ENCODE measurements around the gene PRR14.
A peak's percentile ranks its signal among the peaks of the same experiment; 100 is the strongest.

The PRR14 gene

GRCh38 chr16:30659507-30660423 is 9.0 kb downstream of the PRR14 start:
- DNase-seq (ENCODE audit: low spot score): peak; percentile 53

GRCh38 chr16:30660424-30661261 is 9.9 kb downstream of the PRR14 start:
- no peak for DNase-seq (ENCODE audit: low spot score)

DNA sequence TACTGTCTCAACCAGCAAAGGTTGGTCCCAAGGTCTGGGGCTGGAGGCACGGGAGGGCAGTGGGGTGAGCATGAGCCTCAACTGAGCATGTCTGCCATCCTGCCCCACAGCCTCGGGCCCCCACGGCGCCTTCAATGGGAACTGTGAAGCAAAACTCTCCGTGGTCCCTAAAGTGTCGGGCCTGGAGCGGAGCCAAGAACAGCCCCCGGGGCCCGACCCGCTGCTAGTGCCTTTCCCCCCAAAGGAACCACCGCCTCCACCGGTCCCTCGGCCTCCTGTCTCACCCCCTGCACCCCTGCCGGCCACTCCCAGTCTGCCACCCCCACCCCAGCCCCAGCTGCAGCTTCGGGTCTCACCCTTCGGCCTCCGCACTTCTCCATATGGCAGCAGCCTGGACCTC is 11.7 kb downstream of the PRR14 start:
- no peak for DNase-seq (ENCODE audit: low spot score)

DNA sequence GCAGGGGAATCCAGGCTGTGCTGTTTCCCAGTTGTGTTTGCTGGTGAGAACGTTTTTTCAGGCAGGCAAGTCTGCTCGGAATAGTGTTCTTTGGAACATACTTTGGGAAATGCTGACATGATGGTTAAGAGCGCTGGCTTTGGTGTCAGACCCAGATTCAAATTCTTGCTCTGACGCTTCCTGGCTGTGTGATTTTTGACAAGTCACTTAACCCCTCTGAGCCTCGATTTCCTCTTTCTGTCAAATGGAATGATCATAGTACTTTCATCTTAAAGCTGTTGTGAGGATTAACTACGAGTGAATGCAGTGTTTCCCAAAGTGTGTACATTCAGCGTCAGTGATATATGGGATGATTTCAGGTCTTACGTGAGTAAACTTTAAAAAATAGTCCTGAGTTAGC is 12.3 kb downstream of the PRR14 start:
- DNase-seq (ENCODE audit: low spot score): no peak

DNA sequence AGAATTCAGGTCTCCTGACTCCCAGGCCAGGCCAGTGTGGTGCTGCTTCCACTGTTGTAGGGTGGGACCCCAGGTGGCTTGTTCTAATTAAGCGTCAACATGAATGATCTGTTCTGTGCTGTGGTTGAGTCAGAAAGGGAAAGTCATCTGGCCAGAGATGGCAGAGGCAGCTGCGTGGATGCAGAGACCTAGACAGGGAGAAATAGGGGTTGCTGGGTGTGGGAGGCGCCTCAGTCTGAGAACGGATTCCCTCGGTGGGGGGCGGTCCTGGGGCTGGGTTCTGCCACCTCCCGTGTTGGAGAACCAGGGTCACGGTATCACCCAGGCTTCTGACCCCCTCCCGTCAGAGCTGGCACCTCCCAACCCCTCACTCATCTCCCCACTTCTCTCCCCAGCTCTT is 13.1 kb downstream of the PRR14 start:
- DNase-seq (ENCODE audit: low spot score): no peak

- DNase-seq (ENCODE audit: low spot score): no peak
Observed at GRCh38 chr16:30664616-30665109, 13.9 kb downstream of the PRR14 start.

- DNase-seq (ENCODE audit: low spot score): no peak
Observed at GRCh38 chr16:30665155-30665829, 14.5 kb downstream of the PRR14 start.

DNA sequence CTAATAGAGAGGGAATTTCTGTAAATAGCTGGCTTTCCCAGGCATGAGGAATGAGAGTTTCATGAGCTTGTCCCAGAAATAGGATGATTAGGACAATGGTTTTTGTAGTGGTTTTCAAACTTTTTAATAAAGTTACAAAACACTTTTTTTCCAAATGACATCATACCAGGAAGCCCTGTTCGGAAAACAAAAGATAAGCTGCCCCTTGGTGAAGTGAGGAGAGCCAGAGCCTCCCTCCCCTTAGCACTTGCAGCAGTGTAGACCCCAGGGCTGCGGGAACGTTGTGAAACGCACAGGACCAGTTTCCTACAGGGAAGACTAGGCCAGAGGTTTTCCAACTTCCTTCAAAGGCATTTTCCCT is 15.1 kb downstream of the PRR14 start:
- no peak for DNase-seq (ENCODE audit: low spot score)

DNA sequence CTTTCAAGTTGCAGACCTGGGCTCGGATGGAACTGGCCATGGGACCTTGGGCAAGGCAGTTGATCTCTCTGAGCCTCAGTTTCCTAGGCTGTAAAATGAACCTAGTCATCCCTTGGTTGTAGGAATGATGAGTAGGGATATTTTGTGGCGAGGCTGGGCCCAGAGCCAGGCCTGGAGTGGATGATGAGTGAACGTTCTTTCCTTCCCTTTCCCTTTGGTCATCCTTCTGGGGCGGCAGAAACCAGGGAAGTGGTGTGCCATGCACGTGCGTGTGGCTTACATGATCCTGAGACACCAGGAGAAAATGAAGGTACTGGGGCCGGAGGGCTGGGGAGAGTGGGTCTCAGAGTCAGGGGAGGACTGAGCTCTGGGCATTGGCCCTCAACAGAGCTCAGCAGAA is 15.9 kb downstream of the PRR14 start:
- no peak for DNase-seq (ENCODE audit: low spot score)

DNA sequence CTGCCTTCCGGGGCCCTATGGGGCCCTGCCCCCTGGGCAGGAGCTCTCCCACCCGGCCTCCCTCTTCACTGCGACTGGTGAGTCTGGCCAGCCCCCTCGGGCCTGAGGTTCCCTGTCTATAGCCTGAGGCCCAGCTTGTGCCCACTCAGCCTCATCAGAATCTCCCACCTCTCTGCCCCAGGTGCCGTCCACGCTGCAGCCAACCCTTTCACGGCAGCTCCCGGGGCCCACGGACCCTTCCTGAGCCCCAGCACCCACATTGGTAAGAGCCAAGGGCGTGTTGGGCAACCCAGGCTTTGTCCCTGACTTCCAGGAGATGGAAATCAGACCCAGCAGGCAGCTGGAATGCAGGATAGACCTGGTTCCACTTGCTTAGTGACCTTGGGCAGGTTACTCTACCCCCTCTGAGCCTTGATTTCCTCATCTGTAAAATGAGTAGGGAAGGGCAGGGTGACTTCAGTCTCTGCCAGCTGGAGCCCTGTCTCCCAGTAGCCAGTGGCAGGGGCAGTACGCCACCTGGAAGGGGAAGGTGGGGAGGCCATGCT is 16.7 kb downstream of the PRR14 start:
- DNase-seq (ENCODE audit: low spot score): no peak

GRCh38 chr16:30668393-30668792 is 17.6 kb downstream of the PRR14 start:
- no peak for DNase-seq (ENCODE audit: low spot score)

GRCh38 chr16:30669026-30669902 is 18.5 kb downstream of the PRR14 start:
- DNase-seq (ENCODE audit: low spot score): no peak

- no peak for DNase-seq (ENCODE audit: low spot score)
Observed at GRCh38 chr16:30669903-30670824, 19.4 kb downstream of the PRR14 start.

GRCh38 chr16:30675143-30675542 is 24.4 kb downstream of the PRR14 start:
- no peak for DNase-seq (ENCODE audit: low spot score)

DNA sequence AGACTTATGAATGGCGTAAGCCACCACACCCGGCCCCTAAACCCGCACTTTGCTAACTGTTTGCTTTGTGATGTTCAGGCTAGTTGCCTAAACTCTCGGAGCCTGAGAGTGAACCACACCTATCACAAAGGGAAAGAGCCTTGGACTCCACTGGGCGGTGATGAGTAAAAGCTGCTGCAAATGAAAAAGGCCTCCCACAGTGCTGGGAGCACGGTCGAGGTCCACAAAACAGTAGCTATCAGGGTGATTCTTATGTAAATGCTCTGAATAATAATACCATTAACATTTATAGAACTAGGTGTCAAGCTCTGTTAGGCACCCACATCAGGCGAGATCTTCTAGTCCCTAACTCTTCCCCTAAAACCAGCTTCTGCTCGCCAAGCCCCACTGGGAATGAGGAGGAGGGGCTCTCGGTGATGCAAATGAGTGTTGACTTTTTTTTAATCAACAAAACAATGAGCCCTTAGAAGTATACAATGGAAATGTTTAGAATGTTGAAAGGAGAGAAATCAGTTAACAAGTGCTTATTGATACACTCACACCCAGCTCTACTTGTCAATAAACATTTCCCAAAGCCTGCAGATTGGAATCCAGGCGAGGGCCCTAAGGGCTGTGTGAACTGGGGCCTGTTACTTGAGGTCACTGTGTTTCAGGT is 27.3 kb downstream of the PRR14 start:
- DNase-seq (ENCODE audit: low spot score): no peak

- no peak for DNase-seq (ENCODE audit: low spot score)
Observed at GRCh38 chr16:30678586-30678970, 27.8 kb downstream of the PRR14 start.

DNA sequence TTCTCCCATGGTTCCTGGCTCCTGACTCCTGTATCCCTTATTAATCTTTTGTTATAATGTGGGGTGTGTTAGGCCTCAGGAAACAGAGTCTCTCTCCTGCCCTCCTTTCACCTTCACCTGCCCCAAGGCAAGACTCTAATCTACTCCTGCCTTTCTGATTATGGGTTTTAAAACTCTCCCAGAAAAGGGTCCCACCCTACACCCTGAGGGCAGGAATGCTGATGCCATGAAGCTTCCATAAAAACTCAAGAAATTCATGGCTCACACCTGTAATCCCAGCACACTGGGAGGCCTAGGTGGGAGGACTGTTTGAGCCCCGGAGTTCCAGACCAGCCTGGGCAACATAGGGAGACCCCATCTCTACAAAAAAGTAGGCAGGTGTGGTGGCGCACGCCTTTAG is 29.6 kb downstream of the PRR14 start:
- no peak for DNase-seq (ENCODE audit: low spot score)

- no peak for DNase-seq (ENCODE audit: low spot score)
Observed at GRCh38 chr16:30688701-30689100, 37.9 kb downstream of the PRR14 start.

DNA sequence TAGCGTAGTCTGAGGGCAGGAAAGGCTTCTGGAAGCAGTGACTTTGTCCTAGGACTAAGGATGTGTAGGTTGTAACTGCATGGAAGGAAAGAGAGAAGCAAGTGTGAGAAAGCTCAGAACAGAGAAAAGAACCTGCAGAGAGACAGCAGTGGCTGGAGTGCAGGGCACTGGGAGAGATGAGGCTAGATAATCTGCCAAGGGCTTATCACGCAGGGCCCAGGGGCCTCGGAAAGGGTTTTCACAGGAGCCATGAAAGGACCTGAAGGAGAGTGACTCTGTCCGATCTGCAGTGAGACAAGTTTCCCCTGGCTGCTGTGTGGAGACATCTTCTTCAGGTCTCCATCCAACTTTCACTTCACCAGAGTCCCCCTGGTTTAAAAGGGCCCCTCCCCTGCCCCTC is 41.1 kb downstream of the PRR14 start:
- no peak for DNase-seq (ENCODE audit: low spot score)

Data from hematopoietic multipotent progenitor cell treated with erythropoietin and hydrocortisone succinate and interleukin-3 and kit ligand, for 17 days (in vitro differentiated cells).